Caco-2 (cell line): ENCODE measurements around the gene ANXA7. TPM values are rescaled to one million over a fixed set of nuclear protein-coding genes. Genes with fewer than 3 reads are reported as not detected.
A peak's percentile ranks its signal among the peaks of the same experiment; 100 is the strongest.

Source experiments
- Bru-seq: library from RNA; stranded (reverse); fragments of 400-500 nt; gene quantifications from one replicate; lab custom pipeline; 2021; lab: Mats Ljungman, UMichigan
- BruChase-seq, 2 experiments: library from RNA; stranded (reverse); fragments of 400-500 nt; gene quantifications; one replicate each; lab custom pipeline; 2021; lab: Mats Ljungman, UMichigan
- BruUV-seq: library from RNA; stranded (reverse); fragments of 400-500 nt; replicated peaks from 2 replicates; lab custom pipeline; 2021; lab: Mats Ljungman, UMichigan
- CTCF ChIA-PET: fragments of 300-600 bp; sonication (Branson Sonifier 250); formaldehyde crosslinking; loops from one replicate; lab custom pipeline; 2022; ENCODE audit warnings: antibody characterized with exemption; lab: Charles Lee
- POLR2A ChIA-PET: fragments of 300-600 bp; sonication (Branson Sonifier 250); formaldehyde crosslinking; loops from one replicate; lab custom pipeline; 2022; ENCODE audit warnings: antibody characterized with exemption; lab: Charles Lee
- DNase-seq, 2 experiments: peaks; one replicate each; pipeline versions ENCODE4 v3.0.0 to v3.0.0-alpha.2; 2020 to 2022
- H3K27me3 ChIP-seq: replicated peaks from 2 replicates; pipeline ENCODE4 v1.6.0; 2011; ENCODE audit warnings: low read length; ENCODE audit not compliant: control insufficient read depth, insufficient read depth
- H3K36me3 ChIP-seq: 2 replicates; pipeline ENCODE4 v1.5.1; 2011; ENCODE audit warnings: low read length; ENCODE audit not compliant: control insufficient read depth, insufficient read depth
- H3K4me1 ChIP-seq: fragments of 250-450 bp; sonication (Bioruptor Pico); 2 replicates; pipeline ENCODE4 v1.5.1; 2020; ENCODE audit warnings: mild to moderate bottlenecking
- H3K4me3 ChIP-seq: 2 replicates; pipeline ENCODE4 v1.5.1; 2011; ENCODE audit warnings: low read depth, mild to moderate bottlenecking, control low read depth, low read length
- H3K9me3 ChIP-seq: fragments of 250-450 bp; sonication (Bioruptor Pico); 2 replicates; pipeline ENCODE4 v1.5.1; 2020; ENCODE audit warnings: mild to moderate bottlenecking, moderate library complexity
- H3K27ac Mint-ChIP-seq: one replicate; pipeline ENCODE4 v1.8.0; 2022; ENCODE audit warnings: mixed read lengths; ENCODE audit not compliant: unreplicated experiment
- H3K27me3 Mint-ChIP-seq: one replicate; pipeline ENCODE4 v1.8.0; 2022; ENCODE audit warnings: mixed read lengths; ENCODE audit not compliant: insufficient read depth, unreplicated experiment
- H3K36me3 Mint-ChIP-seq: one replicate; pipeline ENCODE4 v1.8.0; 2022; ENCODE audit warnings: mild to moderate bottlenecking, mixed read lengths; ENCODE audit not compliant: insufficient read depth, unreplicated experiment
- H3K4me1 Mint-ChIP-seq: one replicate; pipeline ENCODE4 v1.8.0; 2022; ENCODE audit warnings: low read depth, mixed read lengths; ENCODE audit not compliant: unreplicated experiment
- H3K4me3 Mint-ChIP-seq: one replicate; pipeline ENCODE4 v1.8.0; 2022; ENCODE audit warnings: mild to moderate bottlenecking, moderate library complexity, mixed read lengths; ENCODE audit not compliant: unreplicated experiment
- H3K9me3 Mint-ChIP-seq: one replicate; pipeline ENCODE4 v1.8.0; 2022; ENCODE audit warnings: mixed read lengths; ENCODE audit not compliant: unreplicated experiment
- CTCF ChIP-seq, 2 experiments: fragments of 200-600 bp in 1 of 2; IDR thresholded peaks; 1 replicate in 1 of 2; 2 replicates in 1 of 2; pipeline versions ENCODE4 v1.5.1 to v1.8.0; 2011 to 2022; ENCODE audit warnings: antibody characterized with exemption in 1 of 2, control low read depth in 1 of 2, inconsistent platforms in 1 of 2, low read depth in 1 of 2, low read length in 1 of 2, mild to moderate bottlenecking in 1 of 2, moderate library complexity in 1 of 2; ENCODE audit not compliant: insufficient read depth in 1 of 2, severe bottlenecking in 1 of 2, unreplicated experiment in 1 of 2
- intact Hi-C: fragments of 100-400 bp; cut with micrococcal nuclease; formaldehyde crosslinking; loops from one replicate; pipeline ENCODE4 v1.10.0; 2022; ENCODE audit not compliant: unreplicated experiment
- long read RNA-seq: library from polyadenylated mRNA; stranded (forward); transcript quantifications from one replicate; pipeline ENCODE4 v2.0.0, GENCODE V29; 2022
- total RNA-seq: library from RNA; stranded (reverse); gene quantifications from 2 replicates; pipeline ENCODE4 v1.2.3, GENCODE V29; 2022

Gene ANXA7
- total RNA-seq = 203 and 240 TPM in 2 replicates
- Bru-seq, nascent RNA = percentile 94 among the genes with signal in this experiment
- BruChase-seq, experiment 1, labeled RNA remaining after a 2-hour chase = percentile 91 among the genes with signal in this experiment
- percentile 95 among the genes with signal in this experiment for BruChase-seq, experiment 2, labeled RNA remaining after a 6-hour chase
- long read RNA-seq, transcript ANXA7-202 (13 exons, 2,452 nt) = major isoform, 436 of 698 reads
- long read RNA-seq, partial matches to known transcripts = 176 of 698 reads
- long read RNA-seq, other reads (novel, unspliced or antisense) = 84 of 698 reads

- intact Hi-C loops = loop anchor here (1.0 to 10.0 kb wide), 4 partner anchors 56 to 231 kb away; partner anchors contain the start of genes CFAP70, MRPS16 and MYOZ1
- peaks cover 43% of the 10 kb centered on the region for H3K36me3 Mint-ChIP-seq
- CTCF ChIA-PET = interaction anchor here (1.2 kb wide), 1 partner anchor 16 kb away, joined by 3 read pairs; no protein-coding TSS in a partner anchor
Measured at GRCh38 chr10:73413528-73414229, at the start of gene ANXA7. ANXA7 (minus strand) TSS chr10:73414058; CDS start chr10:73400856, 13,202 bp downstream.

GRCh38 chr10:73460897-73461296 is 47.0 kb upstream of the ANXA7 start:
- no peak overlapping the region for H3K4me3 ChIP-seq
- ChIA-PET POLR2A (interaction anchor here (0.6 kb wide), 1 partner anchor 213 kb away, joined by 3 read pairs; no protein-coding TSS in a partner anchor), CTCF (no interaction called here)
- H3K4me1 ChIP-seq = no peaks in the 10 kb centered on the region
- DNase-seq = no peak
- Mint-ChIP-seq H3K27ac (no peak overlapping the region), H3K4me1 (no peaks in the 10 kb centered on the region), H3K4me3 (no peak overlapping the region), H3K9me3 (no peaks in the 10 kb centered on the region), H3K27me3 (no peaks in the 10 kb centered on the region), H3K36me3 (peaks cover 11% of the 10 kb centered on the region)
- H3K27me3 ChIP-seq = no peaks in the 10 kb centered on the region
- no peak for TF ChIP-seq CTCF (IDR thresholded peaks at IDR 0.05; ENCODE audit: insufficient read depth in 1 of 2, low read depth in 1 of 2, low read length in 1 of 2, severe bottlenecking in 1 of 2, unreplicated experiment in 1 of 2)
- no peaks in the 10 kb centered on the region for H3K9me3 ChIP-seq
- BruUV-seq = no TSS peak
- intact Hi-C loops = no loop called here
- no peaks in the 10 kb centered on the region; the same call in 1 of the 2 replicates for H3K36me3 ChIP-seq

More at GRCh38 chr10:73413528-73414229, at the start of gene ANXA7:
- no peaks in the 10 kb centered on the region for H3K9me3 ChIP-seq
- peaks cover 39% of the 10 kb centered on the region for H3K4me1 ChIP-seq
- Mint-ChIP-seq H3K4me1 (peaks cover 27% of the 10 kb centered on the region), H3K27me3 (no peaks in the 10 kb centered on the region), H3K27ac (peak within 1 kb of the TSS; percentile 97), H3K4me3 (peak within 1 kb of the TSS; percentile 100), H3K9me3 (no peaks in the 10 kb centered on the region)
- H3K4me3 ChIP-seq = peak within 1 kb of the TSS; percentile 90
- no peaks in the 10 kb centered on the region for H3K36me3 ChIP-seq
- POLR2A ChIA-PET = interaction anchor here (1.0 to 1.7 kb wide), 4 partner anchors 55 to 1641 kb away, joined by 3 to 18 read pairs (median 8); partner anchors contain the start of genes CFAP70, DNAJC9, PPP3CB and VSIR
- peak; percentile 41 to 59 for TF ChIP-seq CTCF (IDR thresholded peaks at IDR 0.05; ENCODE audit: insufficient read depth in 1 of 2, low read depth in 1 of 2, low read length in 1 of 2, severe bottlenecking in 1 of 2, unreplicated experiment in 1 of 2)
- no peaks in the 10 kb centered on the region for H3K27me3 ChIP-seq
- BruUV-seq = TSS peak; percentile 64
- peak; percentile 95 to 98 for DNase-seq

GRCh38 chr10:73459683-73460314 is 45.9 kb upstream of the ANXA7 start:
- Mint-ChIP-seq H3K36me3 (peaks cover 11% of the 10 kb centered on the region), H3K4me1 (no peaks in the 10 kb centered on the region), H3K27me3 (no peaks in the 10 kb centered on the region), H3K4me3 (no peak overlapping the region), H3K9me3 (no peaks in the 10 kb centered on the region), H3K27ac (no peak overlapping the region)
- Histone ChIP-seq H3K4me1 (no peaks in the 10 kb centered on the region), H3K36me3 (no peaks in the 10 kb centered on the region; the same call in 1 of the 2 replicates), H3K4me3 (no peak overlapping the region), H3K9me3 (no peaks in the 10 kb centered on the region), H3K27me3 (no peaks in the 10 kb centered on the region)
- no TSS peak for BruUV-seq
- TF ChIP-seq CTCF (IDR thresholded peaks at IDR 0.05; ENCODE audit: insufficient read depth in 1 of 2, low read depth in 1 of 2, low read length in 1 of 2, severe bottlenecking in 1 of 2, unreplicated experiment in 1 of 2) = no peak
- no peak for DNase-seq
- ChIA-PET POLR2A (no interaction called here), CTCF (interaction anchor here (0.6 kb wide), 1 partner anchor 84 kb away, joined by 3 read pairs; no protein-coding TSS in a partner anchor)
- intact Hi-C loops = no loop called here
